GM12878 (cell line): ENCODE results near the gene FBN3. TPM values are rescaled to one million over a fixed set of nuclear protein-coding genes. Genes with fewer than 3 reads are reported as not detected.

ENCODE experiments used
- ATAC-seq: fragments of 200-7000 bp; cut with Tn5 transposase; 3 replicates; pipeline ENCODE4 v1.9.1; 2020; ENCODE audit warnings: mild to moderate bottlenecking, moderate library complexity
- BruUV-seq: library from RNA; stranded (reverse); fragments of 400-500 nt; replicated peaks from 2 replicates; lab custom pipeline; 2021; lab: Mats Ljungman, UMichigan
- CTCF ChIA-PET: fragments of 300-600 bp; sonication (Branson Sonifier 250); formaldehyde crosslinking; extraction: SDS; loops from one replicate; lab custom pipeline; 2021; ENCODE audit warnings: inconsistent platforms; lab: Yijun Ruan, JAX
- POLR2A ChIA-PET: fragments of 350-600 bp; formaldehyde crosslinking; extraction: SDS; loops from one replicate; lab custom pipeline; 2021; ENCODE audit warnings: inconsistent platforms; lab: Charles Lee
- RAD21 ChIA-PET: fragments of 300-600 bp; sonication (Branson Sonifier 250); formaldehyde crosslinking; loops from one replicate; lab custom pipeline; 2023; ENCODE audit warnings: antibody characterized with exemption; ENCODE audit not compliant: unreplicated experiment; lab: Charles Lee
- SMC1A ChIA-PET: fragments of 300-600 bp; sonication (Branson Sonifier 250); formaldehyde crosslinking; loops from one replicate; lab custom pipeline; 2023; ENCODE audit not compliant: unreplicated experiment, uncharacterized antibody; lab: Charles Lee
- DNase-seq: peaks from one replicate; pipeline ENCODE4 v3.0.0-alpha.2; 2011; ENCODE audit warnings: low read depth, low spot score
- FAIRE-seq: peaks from 3 replicates; lab custom pipeline; 2011; peaks lifted over from hg19 to GRCh38; lab: Jason Lieb, UNC
- H2AFZ ChIP-seq: 2 replicates; pipeline ENCODE4 v1.6.0; 2011; ENCODE audit warnings: low read depth, low read length, control low read depth; ENCODE audit not compliant: control insufficient read depth
- H3K27ac ChIP-seq: 2 replicates; pipeline ENCODE4 v1.5.1; 2011; ENCODE audit warnings: control low read depth; ENCODE audit not compliant: control insufficient read depth, insufficient read depth
- H3K27me3 ChIP-seq, 2 experiments: replicated peaks in 1 of 2; 2 replicates each; pipeline versions ENCODE4 v1.6.0 to v1.6.1; 2011; ENCODE audit warnings: low read length in 1 of 2; ENCODE audit not compliant: control insufficient read depth in 2 of 2, insufficient read depth in 2 of 2
- H3K36me3 ChIP-seq, 2 experiments: 2 replicates each; pipeline ENCODE4 v1.5.1; 2011; ENCODE audit warnings: low read length in 1 of 2; ENCODE audit not compliant: control insufficient read depth in 2 of 2, insufficient read depth in 2 of 2
- H3K4me1 ChIP-seq: 2 replicates; pipeline ENCODE4 v1.6.1; 2011; ENCODE audit warnings: mild to moderate bottlenecking, low read length, moderate library complexity, mixed read lengths; ENCODE audit not compliant: control insufficient read depth, insufficient read depth
- H3K4me2 ChIP-seq: 2 replicates; pipeline ENCODE4 v1.6.0; 2011; ENCODE audit warnings: control low read depth; ENCODE audit not compliant: control insufficient read depth, insufficient read depth
- H3K4me3 ChIP-seq: fragments of 200-600 bp; sonication (generic); 2 replicates; pipeline ENCODE4 v1.5.1; 2016
- H3K79me2 ChIP-seq: 2 replicates; pipeline ENCODE4 v1.6.0; 2011; ENCODE audit warnings: low read length; ENCODE audit not compliant: control insufficient read depth, insufficient read depth
- H3K9ac ChIP-seq: 2 replicates; pipeline ENCODE4 v1.8.0; 2011; ENCODE audit warnings: low read length, control low read depth, mixed read lengths; ENCODE audit not compliant: control insufficient read depth, insufficient read depth
- H3K9me3 ChIP-seq: replicated peaks from 3 replicates; pipeline ENCODE4 v1.5.1; 2011; ENCODE audit warnings: mild to moderate bottlenecking, low read length; ENCODE audit not compliant: control insufficient read depth, insufficient read depth
- H4K20me1 ChIP-seq: 2 replicates; pipeline ENCODE4 v1.6.0; 2011; ENCODE audit not compliant: control insufficient read depth, insufficient read depth
- CBX3 ChIP-seq: fragments of 200-600 bp; sonication (generic); IDR thresholded peaks from 2 replicates; pipeline ENCODE4 v1.6.1; 2016; ENCODE audit warnings: low read depth, borderline replicate concordance
- CREM ChIP-seq: IDR thresholded peaks from 2 replicates; pipeline ENCODE4 v1.6.1; 2014; ENCODE audit warnings: antibody characterized with exemption, low read depth
- FOXK2 ChIP-seq: fragments of 450-650 bp; IDR thresholded peaks from 2 replicates; pipeline ENCODE4 v1.6.1; 2017; ENCODE audit warnings: mild to moderate bottlenecking, moderate library complexity
- FOXM1 ChIP-seq: IDR thresholded peaks from 2 replicates; pipeline ENCODE4 v1.6.1; 2012; ENCODE audit warnings: low read depth, mild to moderate bottlenecking, inconsistent platforms, low read length, moderate library complexity
- JUNB ChIP-seq: IDR thresholded peaks from 2 replicates; pipeline ENCODE4 v1.6.1; 2016; ENCODE audit warnings: antibody characterized with exemption, mild to moderate bottlenecking
- MEF2B ChIP-seq: fragments of 450-650 bp; IDR thresholded peaks from 2 replicates; pipeline ENCODE4 v1.6.1; 2018; ENCODE audit warnings: mild to moderate bottlenecking, moderate library complexity; ENCODE audit not compliant: partially characterized antibody, poor library complexity, severe bottlenecking
- MYC ChIP-seq: IDR thresholded peaks from 2 replicates; pipeline ENCODE4 v1.6.1; 2011; ENCODE audit warnings: mild to moderate bottlenecking, low read length, moderate library complexity, inconsistent platforms; ENCODE audit not compliant: insufficient read depth, insufficient replicate concordance, insufficient read length, severe bottlenecking
- NBN ChIP-seq: fragments of 450-650 bp; IDR thresholded peaks from 2 replicates; pipeline ENCODE4 v1.6.1; 2016
- NFYA ChIP-seq: IDR thresholded peaks from 2 replicates; pipeline ENCODE4 v1.6.1; 2011; ENCODE audit warnings: low read depth, mild to moderate bottlenecking, low read length, improper control_type of control experiment, borderline replicate concordance
- PBX3 ChIP-seq: IDR thresholded peaks from 2 replicates; pipeline ENCODE4 v1.6.1; 2011; ENCODE audit warnings: mild to moderate bottlenecking, low read depth, low read length, moderate library complexity; ENCODE audit not compliant: insufficient replicate concordance
- POLR2AphosphoS5 ChIP-seq: IDR thresholded peaks from 2 replicates; pipeline ENCODE4 v1.6.1; 2011; ENCODE audit warnings: mild to moderate bottlenecking, low read length, inconsistent platforms
- POU2F2 ChIP-seq: IDR thresholded peaks from 3 replicates; pipeline ENCODE4 v1.6.1; 2011; ENCODE audit warnings: low read depth, mild to moderate bottlenecking, low read length, borderline replicate concordance
- RAD21 ChIP-seq: IDR thresholded peaks from 2 replicates; pipeline ENCODE4 v1.6.1; 2011; ENCODE audit warnings: mild to moderate bottlenecking, low read depth, low read length, moderate library complexity; ENCODE audit not compliant: insufficient read depth
- SMAD1 ChIP-seq: fragments of 450-650 bp; IDR thresholded peaks from 2 replicates; pipeline ENCODE4 v1.6.1; 2018; ENCODE audit warnings: mild to moderate bottlenecking, low read depth; ENCODE audit not compliant: partially characterized antibody
- SUZ12 ChIP-seq: fragments of 200-600 bp; sonication (generic); IDR thresholded peaks from one replicate; pipeline ENCODE4 v1.6.1; 2018; ENCODE audit warnings: antibody characterized with exemption, mild to moderate bottlenecking; ENCODE audit not compliant: unreplicated experiment
- ZBED1 ChIP-seq: IDR thresholded peaks from 2 replicates; pipeline ENCODE4 v1.6.1; 2016; ENCODE audit warnings: borderline replicate concordance
- ZNF622 ChIP-seq: fragments of 450-650 bp; IDR thresholded peaks from 2 replicates; pipeline ENCODE4 v1.6.1; 2017; ENCODE audit warnings: mild to moderate bottlenecking, inconsistent platforms
- ZSCAN29 ChIP-seq: fragments of 450-650 bp; IDR thresholded peaks from 2 replicates; pipeline ENCODE4 v1.6.1; 2017; ENCODE audit warnings: mild to moderate bottlenecking, moderate library complexity
- WGBS: methylation state at CpG from one replicate; pipeline ENCODE4 v1.1.6; 2016; ENCODE audit warnings: low lambda C conversion rate; ENCODE audit not compliant: insufficient replicate concordance, insufficient coverage; ENCODE audit errors: missing lambda C conversion rate; 5-methylcytosine and 5-hydroxymethylcytosine counted together
- in situ Hi-C: fragments of 300-500 bp; cut with MboI; formaldehyde crosslinking; loops from 9 replicates; pipeline ENCODE4 v1.14.3; 2018; ENCODE audit warnings: mixed read lengths
- intact Hi-C: fragments of 100-400 bp; cut with micrococcal nuclease; formaldehyde crosslinking; loops from one replicate; pipeline ENCODE4 v1.14.2; 2022; ENCODE audit not compliant: unreplicated experiment
- polyA plus RNA-seq, 11 experiments: library from polyadenylated mRNA; depleted of rRNA in 4 of 11; unstranded in 6 of 11; stranded (reverse) in 5 of 11; fragments of >200 nt; fragmentation: Nextera tagmentation in 4 of 11; fragmentation: Illumina TruSeq in 1 of 11; extraction: Ambion mirVana in 4 of 11; extraction: Trizol in 1 of 11; gene quantifications; 1 replicate in 1 of 11; 2 replicates in 10 of 11; pipeline versions ENCODE4 v1.2.1 to v1.2.3, GENCODE V29; 2011 to 2016; ENCODE audit warnings: inconsistent platforms in 2 of 11, missing spikeins in 2 of 11, low read depth in 1 of 11
- total RNA-seq, 4 experiments: library from RNA; depleted of rRNA in 3 of 4; stranded (reverse); fragments of >200 nt in 3 of 4; fragmentation: Illumina TruSeq in 1 of 4; extraction: Trizol in 1 of 4; gene quantifications; 2 replicates each; pipeline versions ENCODE4 v1.2.1 to v1.2.3, GENCODE V29; 2013 to 2021
- TF ChIP-seq, protein P1 (sequence below): fragments of 450-650 bp; IDR thresholded peaks from 2 replicates; pipeline ENCODE4 v1.6.1; 2014; ENCODE audit warnings: mild to moderate bottlenecking

Gene FBN3
- total and polyA plus RNA-seq, 10 of the 15 experiments (the other 5 are each of a cell fraction or from before 2014, with no cell fraction given) = 0.05 TPM; not detected in 9

DNA sequence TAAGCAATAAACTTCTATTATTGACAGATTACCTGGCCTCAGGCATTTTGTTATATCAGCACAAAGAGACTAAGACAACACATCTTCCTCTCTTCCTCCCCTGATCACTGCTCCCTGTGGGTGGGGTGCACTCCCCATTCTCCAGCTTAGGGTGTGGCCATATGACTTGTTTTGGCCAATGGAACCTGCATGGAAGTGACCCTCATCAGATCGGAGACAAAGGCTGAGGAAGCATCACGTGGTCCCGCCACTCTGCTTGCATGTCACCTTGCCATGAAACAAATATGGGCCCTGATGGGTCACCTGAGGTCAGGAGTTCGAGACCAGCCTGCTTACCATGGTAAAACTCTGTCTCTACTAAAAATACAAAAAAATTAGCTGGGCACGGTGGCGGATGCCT lies 110.6 kb downstream of the FBN3 start:
- 32% methylated on average over 6 of the region's 6 CpGs for WGBS
- ChIA-PET CTCF (no interaction called here), RAD21 (no interaction called here), SMC1A (no interaction called here), POLR2A (no interaction called here)
- in situ Hi-C loops = no loop called here
- Histone ChIP-seq H2AFZ (no peak overlapping the region), H3K4me3 (no peak overlapping the region), H3K27me3 (no peaks in the 10 kb centered on the region), H3K79me2 (no peaks in the 10 kb centered on the region), H4K20me1 (no peaks in the 10 kb centered on the region), H3K9ac (no peak overlapping the region), H3K4me1 (no peaks in the 10 kb centered on the region), H3K27ac (no peak overlapping the region), H3K36me3 (no peaks in the 10 kb centered on the region), H3K9me3 (no peaks in the 10 kb centered on the region), H3K4me2 (no peak overlapping the region)
- BruUV-seq = no TSS peak
- no peak for FAIRE-seq
- no peak for ATAC-seq
- intact Hi-C loops = no loop called here
- DNase-seq = no peak
- TF ChIP-seq ZNF622 = no peak
- no peak for TF ChIP-seq MYC
- TF ChIP-seq JUNB = no peak
- TF ChIP-seq, protein P1, sequence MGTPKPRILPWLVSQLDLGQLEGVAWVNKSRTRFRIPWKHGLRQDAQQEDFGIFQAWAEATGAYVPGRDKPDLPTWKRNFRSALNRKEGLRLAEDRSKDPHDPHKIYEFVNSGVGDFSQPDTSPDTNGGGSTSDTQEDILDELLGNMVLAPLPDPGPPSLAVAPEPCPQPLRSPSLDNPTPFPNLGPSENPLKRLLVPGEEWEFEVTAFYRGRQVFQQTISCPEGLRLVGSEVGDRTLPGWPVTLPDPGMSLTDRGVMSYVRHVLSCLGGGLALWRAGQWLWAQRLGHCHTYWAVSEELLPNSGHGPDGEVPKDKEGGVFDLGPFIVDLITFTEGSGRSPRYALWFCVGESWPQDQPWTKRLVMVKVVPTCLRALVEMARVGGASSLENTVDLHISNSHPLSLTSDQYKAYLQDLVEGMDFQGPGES = no peak
- no peak for TF ChIP-seq NFYA
- no peak for TF ChIP-seq CBX3
- no peak for TF ChIP-seq POLR2AphosphoS5
- TF ChIP-seq MEF2B = no peak
- TF ChIP-seq FOXM1 = no peak
- no peak for TF ChIP-seq POU2F2
- TF ChIP-seq FOXK2 = no peak
- no peak for TF ChIP-seq PBX3
- TF ChIP-seq NBN = no peak
- no peak for TF ChIP-seq SMAD1
- TF ChIP-seq CREM = no peak
- no peak for TF ChIP-seq ZBED1
- TF ChIP-seq RAD21 = no peak
- TF ChIP-seq SUZ12 = no peak
- TF ChIP-seq ZSCAN29 = no peak
